HUES6 (cell line): ENCODE results near the gene AIG1.

Source experiments
- H3K27ac ChIP-seq: 2 replicates; pipeline ENCODE4 v1.7.0; 2013; ENCODE audit warnings: low read depth, mild to moderate bottlenecking, low read length, inconsistent platforms
- H3K27me3 ChIP-seq: 2 replicates; pipeline ENCODE4 v1.6.1; 2013; ENCODE audit warnings: low read length; ENCODE audit not compliant: control insufficient read depth, insufficient read depth
- H3K36me3 ChIP-seq: 2 replicates; pipeline ENCODE4 v1.6.1; 2013; ENCODE audit warnings: low read length; ENCODE audit not compliant: control insufficient read depth, insufficient read depth
- H3K4me1 ChIP-seq: 2 replicates; pipeline ENCODE4 v1.6.1; 2013; ENCODE audit warnings: low read length; ENCODE audit not compliant: control insufficient read depth, insufficient read depth
- H3K4me3 ChIP-seq: 2 replicates; pipeline ENCODE4 v1.5.1; 2013; ENCODE audit warnings: low read depth, low read length
- H3K9ac ChIP-seq: one replicate; pipeline ENCODE4 v1.6.1; 2013; ENCODE audit warnings: mild to moderate bottlenecking, low read length
- H3K9me3 ChIP-seq: 2 replicates; pipeline ENCODE4 v1.6.1; 2013; ENCODE audit warnings: low read depth, low read length; ENCODE audit not compliant: control insufficient read depth, insufficient read depth

AIG1 gene

GRCh38 chr6:143150281-143150680, 89.6 kb downstream of the AIG1 start:
- H3K4me3 ChIP-seq, result no peak overlapping the region
- H3K9me3 ChIP-seq, result no peaks in the 10 kb centered on the region
- H3K27me3 ChIP-seq, result no peaks in the 10 kb centered on the region
- no peak overlapping the region for H3K9ac ChIP-seq
- H3K4me1 ChIP-seq, result no peaks in the 10 kb centered on the region
- H3K36me3 ChIP-seq, result no peaks in the 10 kb centered on the region; the same call in 1 of the 2 replicates
- no peak overlapping the region for H3K27ac ChIP-seq

- no peaks in the 10 kb centered on the region for H3K4me1 ChIP-seq
- no peaks in the 10 kb centered on the region; the same call in 1 of the 2 replicates for H3K36me3 ChIP-seq
- H3K9me3 ChIP-seq, result no peaks in the 10 kb centered on the region
- H3K4me3 ChIP-seq, result no peak overlapping the region
- H3K9ac ChIP-seq, result no peak overlapping the region
- no peak overlapping the region for H3K27ac ChIP-seq
- no peaks in the 10 kb centered on the region for H3K27me3 ChIP-seq
Measured at GRCh38 chr6:143151381-143151780, 90.7 kb downstream of the AIG1 start.

GRCh38 chr6:143155681-143156080, 95.0 kb downstream of the AIG1 start:
- H3K4me3 ChIP-seq, result no peak overlapping the region
- H3K9ac ChIP-seq, result no peak overlapping the region
- H3K27me3 ChIP-seq, result no peaks in the 10 kb centered on the region
- H3K27ac ChIP-seq, result no peak overlapping the region
- H3K9me3 ChIP-seq, result no peaks in the 10 kb centered on the region
- H3K4me1 ChIP-seq, result no peaks in the 10 kb centered on the region
- H3K36me3 ChIP-seq, result no peaks in the 10 kb centered on the region

- Histone ChIP-seq H3K4me3 (no peak overlapping the region), H3K4me1 (no peaks in the 10 kb centered on the region), H3K36me3 (no peaks in the 10 kb centered on the region), H3K9ac (no peak overlapping the region), H3K9me3 (no peaks in the 10 kb centered on the region), H3K27me3 (no peaks in the 10 kb centered on the region), H3K27ac (no peak overlapping the region)
Measured at GRCh38 chr6:143157131-143157530, 96.4 kb downstream of the AIG1 start.

- H3K4me1 ChIP-seq, result no peaks in the 10 kb centered on the region
- no peaks in the 10 kb centered on the region for H3K27me3 ChIP-seq
- H3K27ac ChIP-seq, result no peak overlapping the region
- no peaks in the 10 kb centered on the region for H3K36me3 ChIP-seq
- no peak overlapping the region for H3K9ac ChIP-seq
- H3K9me3 ChIP-seq, result no peaks in the 10 kb centered on the region
- H3K4me3 ChIP-seq, result no peak overlapping the region
Measured at GRCh38 chr6:143158113-143158581, 97.5 kb downstream of the AIG1 start.

- Histone ChIP-seq H3K27ac (no peak overlapping the region), H3K4me3 (no peak overlapping the region), H3K9me3 (no peaks in the 10 kb centered on the region), H3K4me1 (no peaks in the 10 kb centered on the region), H3K27me3 (no peaks in the 10 kb centered on the region), H3K36me3 (no peaks in the 10 kb centered on the region), H3K9ac (no peak overlapping the region)
Measured at GRCh38 chr6:143159001-143159400, 98.3 kb downstream of the AIG1 start.

GRCh38 chr6:143160015-143160414, 99.3 kb downstream of the AIG1 start:
- Histone ChIP-seq H3K27me3 (no peaks in the 10 kb centered on the region), H3K9me3 (no peaks in the 10 kb centered on the region)

GRCh38 chr6:143160439-143161220, 99.9 kb downstream of the AIG1 start:
- H3K27me3 ChIP-seq, result no peaks in the 10 kb centered on the region
- no peak overlapping the region for H3K27ac ChIP-seq
- H3K9ac ChIP-seq, result no peak overlapping the region
- H3K36me3 ChIP-seq, result peaks cover 5% of the 10 kb centered on the region; the same call in 1 of the 2 replicates
- H3K9me3 ChIP-seq, result no peaks in the 10 kb centered on the region
- H3K4me1 ChIP-seq, result no peaks in the 10 kb centered on the region
- no peak overlapping the region for H3K4me3 ChIP-seq

More at GRCh38 chr6:143160015-143160414, 99.3 kb downstream of the AIG1 start:
- H3K4me1 ChIP-seq, result no peaks in the 10 kb centered on the region
- H3K4me3 ChIP-seq, result no peak overlapping the region
- H3K9ac ChIP-seq, result no peak overlapping the region
- no peak overlapping the region for H3K27ac ChIP-seq
- H3K36me3 ChIP-seq, result no peaks in the 10 kb centered on the region

- H3K27ac ChIP-seq, result no peak overlapping the region
- no peaks in the 10 kb centered on the region for H3K4me1 ChIP-seq
- H3K9me3 ChIP-seq, result no peaks in the 10 kb centered on the region
- no peak overlapping the region for H3K9ac ChIP-seq
- no peaks in the 10 kb centered on the region for H3K27me3 ChIP-seq
- H3K4me3 ChIP-seq, result no peak overlapping the region
- peaks cover 8% of the 10 kb centered on the region; the same call in 1 of the 2 replicates for H3K36me3 ChIP-seq
Measured at GRCh38 chr6:143163621-143164020, 102.9 kb downstream of the AIG1 start.

GRCh38 chr6:143164565-143165105, 103.9 kb downstream of the AIG1 start:
- Histone ChIP-seq H3K9ac (no peak overlapping the region), H3K9me3 (no peaks in the 10 kb centered on the region), H3K27me3 (no peaks in the 10 kb centered on the region), H3K4me1 (no peaks in the 10 kb centered on the region), H3K4me3 (no peak overlapping the region), H3K27ac (no peak overlapping the region), H3K36me3 (peaks cover 8% of the 10 kb centered on the region; the same call in 1 of the 2 replicates)

GRCh38 chr6:143165315-143165855, 104.7 kb downstream of the AIG1 start:
- no peaks in the 10 kb centered on the region for H3K27me3 ChIP-seq
- H3K9ac ChIP-seq, result no peak overlapping the region
- H3K4me1 ChIP-seq, result no peaks in the 10 kb centered on the region
- peaks cover 8% of the 10 kb centered on the region; the same call in 1 of the 2 replicates for H3K36me3 ChIP-seq
- no peaks in the 10 kb centered on the region for H3K9me3 ChIP-seq
- H3K4me3 ChIP-seq, result no peak overlapping the region
- no peak overlapping the region for H3K27ac ChIP-seq
